NCI-H510A treated with DMSO at 0.1 percent for 48 hours (cell line): ENCODE measurements around the gene RABL6.
A peak's percentile ranks its signal among the peaks of the same experiment; 100 is the strongest.
"Not testable (repeated sequence)": the region's sequence is repeated elsewhere in the genome, so short reads cannot be mapped to it uniquely, and the experiment has no call there.

Experiments
- DNase-seq: peaks from one replicate; lab custom pipeline; 2025; lab: John Stamatoyannopoulos, UW

The RABL6 gene

GRCh38 chr9:136794281-136794999 is 13.3 kb upstream of the RABL6 start:
- DNase-seq: no peak

GRCh38 chr9:136795000-136795348 is 12.8 kb upstream of the RABL6 start:
- DNase-seq: no peak

- no peak for DNase-seq
These were observed 11.4 kb upstream of the RABL6 start, which contains the start of gene CCDC183 for GRCh38 chr9:136796238-136796774. TSS of gene CCDC183 (plus strand) at chr9:136796338. CDS start at chr9:136796398, 60 bp downstream.

- DNase-seq: not testable (repeated sequence)
These were observed 10.9 kb upstream of the RABL6 start for GRCh38 chr9:136796775-136797347.

- DNase-seq: no peak
These were observed 9.1 kb upstream of the RABL6 start for GRCh38 chr9:136798708-136799078.

GRCh38 chr9:136799079-136799853 is 8.5 kb upstream of the RABL6 start:
- peak; percentile 69 for DNase-seq

- peak; percentile 83 for DNase-seq
These were observed 7.7 kb upstream of the RABL6 start for GRCh38 chr9:136799854-136800657.

- DNase-seq: no peak
These were observed 5.4 kb upstream of the RABL6 start for GRCh38 chr9:136802321-136802720.

- not testable (repeated sequence) for DNase-seq
These were observed 4.7 kb upstream of the RABL6 start for GRCh38 chr9:136803009-136803550.

GRCh38 chr9:136803551-136804508 is 3.9 kb upstream of the RABL6 start:
- no peak for DNase-seq

GRCh38 chr9:136804509-136805206 is 3.1 kb upstream of the RABL6 start:
- no peak for DNase-seq

- DNase-seq: no peak
These were observed 2.5 kb upstream of the RABL6 start for GRCh38 chr9:136805207-136805740.

GRCh38 chr9:136806067-136806466 is 1.7 kb upstream of the RABL6 start:
- DNase-seq: no peak

GRCh38 chr9:136806631-136807201 is 1.0 kb upstream of the RABL6 start:
- DNase-seq: no peak

GRCh38 chr9:136808075-136808805 is 492 bp downstream of the RABL6 start:
- no peak for DNase-seq

- peak; percentile 17 for DNase-seq
These were observed 1.0 kb downstream of the RABL6 start for GRCh38 chr9:136808806-136809158.

GRCh38 chr9:136814725-136815421 is 7.1 kb downstream of the RABL6 start:
- DNase-seq: no peak

- DNase-seq: no peak
These were observed 7.7 kb downstream of the RABL6 start for GRCh38 chr9:136815422-136815782.
